Liver (tissue), 9 donors: ENCODE data around the gene FOXN4. TPM values are rescaled to one million over a fixed set of nuclear protein-coding genes. Genes with fewer than 3 reads are reported as not detected.

ENCODE experiments used
- DNase-seq: peaks from one replicate; pipeline ENCODE4 v3.0.0-alpha.2; 2017; ENCODE audit warnings: low spot score
- H3K27ac ChIP-seq, 2 donors: one replicate each; pipeline ENCODE4 v1.7.0; 2013; ENCODE audit warnings: inconsistent platforms in 2 of 2, low read length in 2 of 2, control low read depth in 1 of 2, low read depth in 1 of 2, mild to moderate bottlenecking in 1 of 2
- H3K27me3 ChIP-seq, 4 donors: one replicate each; pipeline versions ENCODE4 v1.6.1 to v1.7.0; 2013; ENCODE audit warnings: low read length in 3 of 4, inconsistent platforms in 1 of 4, mild to moderate bottlenecking in 1 of 4, moderate library complexity in 1 of 4; ENCODE audit not compliant: control insufficient read depth in 4 of 4, insufficient read depth in 4 of 4
- H3K36me3 ChIP-seq, 4 donors: one replicate each; pipeline versions ENCODE4 v1.6.1 to v1.7.0; 2013; ENCODE audit warnings: low read length in 3 of 4, mild to moderate bottlenecking in 3 of 4, low read depth in 1 of 4, moderate library complexity in 1 of 4; ENCODE audit not compliant: control insufficient read depth in 4 of 4, insufficient read depth in 3 of 4
- H3K4me1 ChIP-seq, 4 donors: one replicate each; pipeline versions ENCODE4 v1.6.1 to v1.7.0; 2013; ENCODE audit warnings: low read length in 3 of 4, mild to moderate bottlenecking in 3 of 4, moderate library complexity in 1 of 4; ENCODE audit not compliant: control insufficient read depth in 4 of 4, insufficient read depth in 4 of 4
- H3K4me3 ChIP-seq, 3 donors: one replicate each; pipeline versions ENCODE4 v1.6.1 to v1.7.0; 2013; ENCODE audit warnings: low read length in 3 of 3, control low read depth in 1 of 3, low read depth in 1 of 3, mild to moderate bottlenecking in 1 of 3
- H3K9ac ChIP-seq, 2 donors: one replicate each; pipeline ENCODE4 v1.7.0; 2013; ENCODE audit warnings: low read length in 2 of 2, mild to moderate bottlenecking in 2 of 2, moderate library complexity in 2 of 2, control low read depth in 1 of 2, low read depth in 1 of 2
- H3K9me3 ChIP-seq, 4 donors: one replicate each; pipeline versions ENCODE4 v1.6.1 to v1.7.0; 2013; ENCODE audit warnings: low read length in 3 of 4; ENCODE audit not compliant: control insufficient read depth in 4 of 4
- CTCF ChIP-seq: fragments of 150-350 bp; IDR thresholded peaks from 2 replicates; pipeline ENCODE4 v1.5.1; 2017; ENCODE audit warnings: improper control_type of control experiment, low read depth, low read length; ENCODE audit not compliant: missing input control
- EGR1 ChIP-seq, 2 donors: IDR thresholded peaks; 2 replicates each; pipeline ENCODE4 v1.6.1; 2016 to 2018; ENCODE audit warnings: antibody characterized with exemption in 2 of 2, low read depth in 2 of 2
- FOXA1 ChIP-seq: IDR thresholded peaks from 2 replicates; pipeline ENCODE4 v1.6.1; 2016; ENCODE audit warnings: antibody characterized with exemption
- GABPA ChIP-seq, 2 donors: IDR thresholded peaks in 1 of 2; conservative IDR thresholded peaks in 1 of 2; 2 replicates each; pipeline ENCODE4 v1.6.1; 2016; ENCODE audit warnings: antibody characterized with exemption in 2 of 2, mild to moderate bottlenecking in 1 of 2, moderate library complexity in 1 of 2
- HNF4A ChIP-seq, 2 donors: conservative IDR thresholded peaks; 2 replicates each; pipeline ENCODE4 v1.6.1; 2016; ENCODE audit warnings: antibody characterized with exemption in 2 of 2, mild to moderate bottlenecking in 2 of 2
- JUND ChIP-seq, 2 donors: IDR thresholded peaks; 2 replicates each; pipeline ENCODE4 v1.6.1; 2016; ENCODE audit warnings: antibody characterized with exemption in 2 of 2
- MAX ChIP-seq: IDR thresholded peaks from 2 replicates; pipeline ENCODE4 v1.6.1; 2016; ENCODE audit warnings: antibody characterized with exemption
- NR2F2 ChIP-seq: IDR thresholded peaks from 2 replicates; pipeline ENCODE4 v1.6.1; 2016; ENCODE audit warnings: antibody characterized with exemption
- RAD21 ChIP-seq, 2 donors: IDR thresholded peaks; 2 replicates each; pipeline ENCODE4 v1.6.1; 2016; ENCODE audit warnings: antibody characterized with exemption in 2 of 2, mild to moderate bottlenecking in 2 of 2
- RXRA ChIP-seq, 2 donors: IDR thresholded peaks; 2 replicates each; pipeline ENCODE4 v1.6.1; 2017 to 2018; ENCODE audit warnings: antibody characterized with exemption in 2 of 2, mild to moderate bottlenecking in 1 of 2
- SP1 ChIP-seq: IDR thresholded peaks from 2 replicates; pipeline ENCODE4 v1.6.1; 2018; ENCODE audit warnings: antibody characterized with exemption, mild to moderate bottlenecking
- TAF1 ChIP-seq: conservative IDR thresholded peaks from 2 replicates; pipeline ENCODE4 v1.6.1; 2016; ENCODE audit warnings: antibody characterized with exemption, mild to moderate bottlenecking
- YY1 ChIP-seq: IDR thresholded peaks from 2 replicates; pipeline ENCODE4 v1.6.1; 2016; ENCODE audit warnings: antibody characterized with exemption, mild to moderate bottlenecking
- ZBTB33 ChIP-seq: IDR thresholded peaks from 2 replicates; pipeline ENCODE4 v1.6.1; 2016; ENCODE audit warnings: antibody characterized with exemption
- WGBS: extraction: QIAGEN DNeasy Blood & Tissue Kit; methylation state at CpG from one replicate; pipeline ENCODE4 v1.1.7; 2013; 5-methylcytosine and 5-hydroxymethylcytosine counted together
- polyA plus RNA-seq, 2 donors: library from polyadenylated mRNA; stranded (reverse) in 1 of 2; unstranded in 1 of 2; fragments of 200-250 nt in 1 of 2; fragments of >200 nt in 1 of 2; fragmentation: Nextera tagmentation in 1 of 2; extraction: Ambion mirVana in 1 of 2; gene quantifications; one replicate each; pipeline versions ENCODE4 v1.2.1 to v1.2.3, GENCODE V29; 2013 to 2015
- total RNA-seq, 2 donors: library from RNA; depleted of rRNA; stranded (reverse); fragments of >200 nt; gene quantifications; one replicate each; pipeline ENCODE4 v1.2.3, GENCODE V29; 2014
- donor health status: healthy.
- donor health status: healthy.
- donor health status: healthy.
- donor health status: healthy.
- donor health status: healthy.

The FOXN4 gene
- total and polyA plus RNA-seq, 4 donors: not detected

GRCh38 chr12:109236257-109236656, 72.8 kb downstream of the FOXN4 start:
- H3K4me3 ChIP-seq: no peak overlapping the region
- no peaks in the 10 kb centered on the region for H3K27me3 ChIP-seq
- 84% methylated on average over 6 of the region's 6 CpGs for WGBS
- peaks cover 23 to 89% (median 72%) of the 10 kb centered on the region in 4 donors for H3K36me3 ChIP-seq
- H3K27ac ChIP-seq: no peak overlapping the region
- no peaks in the 10 kb centered on the region for H3K4me1 ChIP-seq
- no peak for DNase-seq
- no peak overlapping the region for H3K9ac ChIP-seq
- H3K9me3 ChIP-seq: no peaks in the 10 kb centered on the region
- TF ChIP-seq GABPA (IDR thresholded peaks at IDR 0.05 in 1 of 2, conservative IDR thresholded peaks at IDR 0.05 in 1 of 2) (no peak), JUND (IDR thresholded peaks at IDR 0.05) (no peak), HNF4A (conservative IDR thresholded peaks at IDR 0.05) (no peak), FOXA1 (no peak), RAD21 (IDR thresholded peaks at IDR 0.05) (no peak), SP1 (no peak), MAX (no peak), YY1 (no peak), TAF1 (no peak), RXRA (IDR thresholded peaks at IDR 0.05) (no peak), ZBTB33 (no peak), EGR1 (IDR thresholded peaks at IDR 0.05; ENCODE audit: low read depth in 2 of 2) (no peak), NR2F2 (no peak), CTCF (no peak)

GRCh38 chr12:109234012-109234411, 75.1 kb downstream of the FOXN4 start:
- H3K4me3 ChIP-seq: no peak overlapping the region
- DNase-seq: no peak
- no peak overlapping the region for H3K27ac ChIP-seq
- TF ChIP-seq CTCF: no peak
- no peak for TF ChIP-seq TAF1
- no peak for TF ChIP-seq RAD21 (IDR thresholded peaks at IDR 0.05)
- no peak for TF ChIP-seq SP1
- TF ChIP-seq HNF4A (conservative IDR thresholded peaks at IDR 0.05): no peak
- no peak for TF ChIP-seq NR2F2
- peaks cover 29 to 89% (median 68%) of the 10 kb centered on the region in 4 donors for H3K36me3 ChIP-seq
- no peaks in the 10 kb centered on the region for H3K27me3 ChIP-seq
- no peaks in the 10 kb centered on the region for H3K4me1 ChIP-seq
- WGBS: 70% methylated on average over 15 of the region's 15 CpGs
- no peak overlapping the region for H3K9ac ChIP-seq
- no peaks in the 10 kb centered on the region for H3K9me3 ChIP-seq
